GM12878 (cell line): ENCODE results near the gene NAA15. TPM values are rescaled to one million over a fixed set of nuclear protein-coding genes. Genes with fewer than 3 reads are reported as not detected.
"Not testable (repeated sequence)": the region's sequence is repeated elsewhere in the genome, so short reads cannot be mapped to it uniquely, and the experiment has no call there.

Experiments used
- ATAC-seq: fragments of 200-7000 bp; cut with Tn5 transposase; 3 replicates; pipeline ENCODE4 v1.9.1; 2020; ENCODE audit warnings: mild to moderate bottlenecking, moderate library complexity
- BruUV-seq: library from RNA; stranded (reverse); fragments of 400-500 nt; replicated peaks from 2 replicates; lab custom pipeline; 2021; lab: Mats Ljungman, UMichigan
- CTCF ChIA-PET: fragments of 300-600 bp; sonication (Branson Sonifier 250); formaldehyde crosslinking; extraction: SDS; loops from one replicate; lab custom pipeline; 2021; ENCODE audit warnings: inconsistent platforms; lab: Yijun Ruan, JAX
- POLR2A ChIA-PET: fragments of 350-600 bp; formaldehyde crosslinking; extraction: SDS; loops from one replicate; lab custom pipeline; 2021; ENCODE audit warnings: inconsistent platforms; lab: Charles Lee
- RAD21 ChIA-PET: fragments of 300-600 bp; sonication (Branson Sonifier 250); formaldehyde crosslinking; loops from one replicate; lab custom pipeline; 2023; ENCODE audit warnings: antibody characterized with exemption; ENCODE audit not compliant: unreplicated experiment; lab: Charles Lee
- SMC1A ChIA-PET: fragments of 300-600 bp; sonication (Branson Sonifier 250); formaldehyde crosslinking; loops from one replicate; lab custom pipeline; 2023; ENCODE audit not compliant: unreplicated experiment, uncharacterized antibody; lab: Charles Lee
- DNase-seq: peaks from one replicate; pipeline ENCODE4 v3.0.0-alpha.2; 2011; ENCODE audit warnings: low read depth, low spot score
- FAIRE-seq: peaks from 3 replicates; lab custom pipeline; 2011; peaks lifted over from hg19 to GRCh38; lab: Jason Lieb, UNC
- H2AFZ ChIP-seq: 2 replicates; pipeline ENCODE4 v1.6.0; 2011; ENCODE audit warnings: low read depth, low read length, control low read depth; ENCODE audit not compliant: control insufficient read depth
- H3K27ac ChIP-seq: 2 replicates; pipeline ENCODE4 v1.5.1; 2011; ENCODE audit warnings: control low read depth; ENCODE audit not compliant: control insufficient read depth, insufficient read depth
- H3K27me3 ChIP-seq, 2 experiments: replicated peaks in 1 of 2; 2 replicates each; pipeline versions ENCODE4 v1.6.0 to v1.6.1; 2011; ENCODE audit warnings: low read length in 1 of 2; ENCODE audit not compliant: control insufficient read depth in 2 of 2, insufficient read depth in 2 of 2
- H3K36me3 ChIP-seq, 2 experiments: 2 replicates each; pipeline ENCODE4 v1.5.1; 2011; ENCODE audit warnings: low read length in 1 of 2; ENCODE audit not compliant: control insufficient read depth in 2 of 2, insufficient read depth in 2 of 2
- H3K4me1 ChIP-seq: 2 replicates; pipeline ENCODE4 v1.6.1; 2011; ENCODE audit warnings: mild to moderate bottlenecking, low read length, moderate library complexity, mixed read lengths; ENCODE audit not compliant: control insufficient read depth, insufficient read depth
- H3K4me2 ChIP-seq: 2 replicates; pipeline ENCODE4 v1.6.0; 2011; ENCODE audit warnings: control low read depth; ENCODE audit not compliant: control insufficient read depth, insufficient read depth
- H3K4me3 ChIP-seq: fragments of 200-600 bp; sonication (generic); 2 replicates; pipeline ENCODE4 v1.5.1; 2016
- H3K79me2 ChIP-seq: 2 replicates; pipeline ENCODE4 v1.6.0; 2011; ENCODE audit warnings: low read length; ENCODE audit not compliant: control insufficient read depth, insufficient read depth
- H3K9ac ChIP-seq: 2 replicates; pipeline ENCODE4 v1.8.0; 2011; ENCODE audit warnings: low read length, control low read depth, mixed read lengths; ENCODE audit not compliant: control insufficient read depth, insufficient read depth
- H3K9me3 ChIP-seq: replicated peaks from 3 replicates; pipeline ENCODE4 v1.5.1; 2011; ENCODE audit warnings: mild to moderate bottlenecking, low read length; ENCODE audit not compliant: control insufficient read depth, insufficient read depth
- H4K20me1 ChIP-seq: 2 replicates; pipeline ENCODE4 v1.6.0; 2011; ENCODE audit not compliant: control insufficient read depth, insufficient read depth
- WGBS: methylation state at CpG from one replicate; pipeline ENCODE4 v1.1.6; 2016; ENCODE audit warnings: low lambda C conversion rate; ENCODE audit not compliant: insufficient replicate concordance, insufficient coverage; ENCODE audit errors: missing lambda C conversion rate; 5-methylcytosine and 5-hydroxymethylcytosine counted together
- in situ Hi-C: fragments of 300-500 bp; cut with MboI; formaldehyde crosslinking; loops from 9 replicates; pipeline ENCODE4 v1.14.3; 2018; ENCODE audit warnings: mixed read lengths
- intact Hi-C: fragments of 100-400 bp; cut with micrococcal nuclease; formaldehyde crosslinking; loops from one replicate; pipeline ENCODE4 v1.14.2; 2022; ENCODE audit not compliant: unreplicated experiment
- polyA plus RNA-seq, 11 experiments: library from polyadenylated mRNA; depleted of rRNA in 4 of 11; unstranded in 6 of 11; stranded (reverse) in 5 of 11; fragments of >200 nt; fragmentation: Nextera tagmentation in 4 of 11; fragmentation: Illumina TruSeq in 1 of 11; extraction: Ambion mirVana in 4 of 11; extraction: Trizol in 1 of 11; gene quantifications; 1 replicate in 1 of 11; 2 replicates in 10 of 11; pipeline versions ENCODE4 v1.2.1 to v1.2.3, GENCODE V29; 2011 to 2016; ENCODE audit warnings: inconsistent platforms in 2 of 11, missing spikeins in 2 of 11, low read depth in 1 of 11
- total RNA-seq, 4 experiments: library from RNA; depleted of rRNA in 3 of 4; stranded (reverse); fragments of >200 nt in 3 of 4; fragmentation: Illumina TruSeq in 1 of 4; extraction: Trizol in 1 of 4; gene quantifications; 2 replicates each; pipeline versions ENCODE4 v1.2.1 to v1.2.3, GENCODE V29; 2013 to 2021

The NAA15 gene
- total and polyA plus RNA-seq, 10 of the 15 experiments (the other 5 are each of a cell fraction or from before 2014, with no cell fraction given): 24.3 to 93.1 (median 51.9) TPM

- POLR2A ChIA-PET, H3K36me3 ChIP-seq, ATAC-seq, DNase-seq, H3K79me2 ChIP-seq, H3K27me3 ChIP-seq, RAD21 ChIA-PET, H3K4me3 ChIP-seq, BruUV-seq, H3K9me3 ChIP-seq, H3K4me1 ChIP-seq, in situ Hi-C loops, H3K27ac ChIP-seq, FAIRE-seq, H3K4me2 ChIP-seq, H3K9ac ChIP-seq, H4K20me1 ChIP-seq, intact Hi-C loops, H2AFZ ChIP-seq: not testable (repeated sequence)
- SMC1A ChIA-PET: interaction anchor here (0.7 kb wide), 1 partner anchor 48 kb away, joined by 3 read pairs; no protein-coding TSS in a partner anchor
- 62% methylated on average over 3 of the region's 3 CpGs for WGBS
- CTCF ChIA-PET: interaction anchor here (0.7 to 1.3 kb wide), 2 partner anchors 8 to 29 kb away, joined by 3 to 4 read pairs; no protein-coding TSS in a partner anchor
Observed at GRCh38 chr4:139444881-139445280, 143.6 kb downstream of the NAA15 start.

GRCh38 chr4:139447078-139447477 is 145.8 kb downstream of the NAA15 start:
- H3K79me2 ChIP-seq, CTCF ChIA-PET, H3K4me3 ChIP-seq, H4K20me1 ChIP-seq, in situ Hi-C loops, POLR2A ChIA-PET, H3K4me1 ChIP-seq, H3K27ac ChIP-seq, FAIRE-seq, H3K9me3 ChIP-seq, RAD21 ChIA-PET, H3K36me3 ChIP-seq, H3K9ac ChIP-seq, DNase-seq, BruUV-seq, SMC1A ChIA-PET, ATAC-seq, intact Hi-C loops, H3K4me2 ChIP-seq, H2AFZ ChIP-seq, H3K27me3 ChIP-seq: not testable (repeated sequence)
- WGBS: 94% methylated on average over 4 of the region's 4 CpGs
